H1 (cell line): ENCODE data around the gene SECTM1. TPM values are rescaled to one million over a fixed set of nuclear protein-coding genes. Genes with fewer than 3 reads are reported as not detected.

Experiments used
- CTCF ChIA-PET: fragments of 300-600 bp; sonication (Branson Sonifier 250); formaldehyde crosslinking; loops from one replicate; lab custom pipeline; 2021; ENCODE audit not compliant: partially characterized antibody; lab: Charles Lee
- POLR2A ChIA-PET: fragments of 300-600 bp; sonication (Branson Sonifier 250); formaldehyde crosslinking; loops from one replicate; lab custom pipeline; 2021; ENCODE audit warnings: inconsistent platforms; ENCODE audit not compliant: partially characterized antibody; lab: Charles Lee
- DNase-seq, 2 experiments: peaks; one replicate each; pipeline versions ENCODE4 v3.0.0 to v3.0.0-alpha.2; 2010 to 2022; ENCODE audit warnings: low spot score in 2 of 2, low read depth in 1 of 2, mixed read lengths in 1 of 2
- FAIRE-seq: peaks from 2 replicates; lab custom pipeline; 2011; peaks lifted over from hg19 to GRCh38; lab: Jason Lieb, UNC
- H2AFZ ChIP-seq: 2 replicates; pipeline ENCODE4 v1.8.1; 2012; ENCODE audit warnings: low read length, inconsistent platforms
- H2AK5ac ChIP-seq: 2 replicates; pipeline ENCODE4 v1.6.1; 2013; ENCODE audit warnings: low read depth, low read length
- H2BK120ac ChIP-seq: replicated peaks from 2 replicates; pipeline ENCODE3; 2013; ENCODE audit warnings: low read depth, low read length, inconsistent platforms
- H2BK12ac ChIP-seq: 2 replicates; pipeline ENCODE4 v1.6.1; 2013; ENCODE audit warnings: low read depth, low read length
- H2BK15ac ChIP-seq: 2 replicates; pipeline ENCODE4 v1.6.1; 2013; ENCODE audit warnings: low read length
- H2BK20ac ChIP-seq: 2 replicates; pipeline ENCODE4 v1.6.1; 2013; ENCODE audit warnings: low read length
- H2BK5ac ChIP-seq: 2 replicates; pipeline ENCODE4 v1.6.1; 2013; ENCODE audit warnings: low read depth, low read length
- H3K14ac ChIP-seq: 2 replicates; pipeline ENCODE4 v1.6.1; 2013; ENCODE audit warnings: inconsistent platforms; ENCODE audit not compliant: insufficient read length
- H3K18ac ChIP-seq: 2 replicates; pipeline ENCODE4 v1.6.1; 2013; ENCODE audit warnings: low read length; ENCODE audit errors: extremely low read depth
- H3K23ac ChIP-seq: 2 replicates; pipeline ENCODE4 v1.6.1; 2013; ENCODE audit warnings: inconsistent platforms; ENCODE audit not compliant: insufficient read length
- H3K23me2 ChIP-seq: 2 replicates; pipeline ENCODE4 v1.6.1; 2013; ENCODE audit warnings: low read depth, low read length
- H3K27ac ChIP-seq: 2 replicates; pipeline ENCODE4 v1.6.1; 2011; ENCODE audit warnings: low read depth, low read length, inconsistent platforms
- H3K27me3 ChIP-seq, 4 experiments: replicated peaks in 1 of 4; 1 replicate in 1 of 4; 2 replicates in 3 of 4; pipeline versions ENCODE4 v1.6.1 to v1.8.1; 2011 to 2013; ENCODE audit warnings: low read length in 3 of 4, mild to moderate bottlenecking in 3 of 4, inconsistent platforms in 2 of 4, mixed read lengths in 2 of 4, moderate library complexity in 1 of 4; ENCODE audit not compliant: control insufficient read depth in 3 of 4, insufficient read depth in 3 of 4; ENCODE audit errors: extremely low read depth in 1 of 4
- H3K36me3 ChIP-seq, 4 experiments: 2 replicates each; pipeline versions ENCODE4 v1.6.1 to v1.8.1; 2011 to 2013; ENCODE audit warnings: mild to moderate bottlenecking in 4 of 4, low read length in 3 of 4, moderate library complexity in 2 of 4, control low read depth in 1 of 4, inconsistent platforms in 1 of 4; ENCODE audit not compliant: insufficient read depth in 4 of 4, control insufficient read depth in 2 of 4
- H3K4ac ChIP-seq: replicated peaks from 2 replicates; pipeline ENCODE3; 2013; ENCODE audit warnings: low read length, low read depth, mixed read lengths, inconsistent platforms; ENCODE audit not compliant: insufficient read length
- H3K4me1 ChIP-seq, 4 experiments: replicated peaks in 1 of 4; 1 replicate in 1 of 4; 2 replicates in 3 of 4; pipeline versions ENCODE4 v1.6.1 to v1.8.1; 2011 to 2013; ENCODE audit warnings: low read length in 3 of 4, inconsistent platforms in 2 of 4, mixed read lengths in 1 of 4; ENCODE audit not compliant: insufficient read depth in 4 of 4, control insufficient read depth in 3 of 4
- H3K4me2 ChIP-seq, 2 experiments: 2 replicates each; pipeline versions ENCODE4 v1.6.1 to v1.8.1; 2011 to 2013; ENCODE audit warnings: low read depth in 2 of 2, low read length in 2 of 2, control low read depth in 1 of 2, inconsistent platforms in 1 of 2, mild to moderate bottlenecking in 1 of 2; ENCODE audit not compliant: insufficient read depth in 1 of 2
- H3K4me3 ChIP-seq, 4 experiments: fragments of 200-600, 300-600 bp in 1 of 4; sonication (generic), shearing (Covaris generic), sonication (Bioruptor Twin) in 1 of 4; 2 replicates each; pipeline versions ENCODE4 v1.5.1 to v1.8.1; 2011 to 2016; ENCODE audit warnings: low read length in 4 of 4, low read depth in 3 of 4, control low read depth in 2 of 4, inconsistent platforms in 2 of 4, mild to moderate bottlenecking in 2 of 4, mixed read lengths in 1 of 4, moderate library complexity in 1 of 4; ENCODE audit not compliant: insufficient read depth in 2 of 4; ENCODE audit errors: extremely low read depth in 1 of 4
- H3K56ac ChIP-seq: replicated peaks from 2 replicates; pipeline ENCODE3; 2013; ENCODE audit warnings: low read depth, mild to moderate bottlenecking, mixed read lengths, low read length, inconsistent platforms; ENCODE audit not compliant: insufficient read length
- H3K79me1 ChIP-seq: 2 replicates; pipeline ENCODE4 v1.6.1; 2013; ENCODE audit warnings: low read depth, low read length, control low read depth
- H3K79me2 ChIP-seq, 2 experiments: 2 replicates each; pipeline versions ENCODE4 v1.6.1 to v1.8.1; 2012 to 2013; ENCODE audit warnings: low read length in 2 of 2, mild to moderate bottlenecking in 2 of 2, inconsistent platforms in 1 of 2; ENCODE audit not compliant: insufficient read depth in 2 of 2, control insufficient read depth in 1 of 2
- H3K9ac ChIP-seq, 4 experiments: replicated peaks in 1 of 4; 1 replicate in 1 of 4; 2 replicates in 3 of 4; pipeline versions ENCODE4 v1.6.1 to v1.8.1; 2011 to 2013; ENCODE audit warnings: low read depth in 3 of 4, low read length in 3 of 4, control low read depth in 2 of 4, mild to moderate bottlenecking in 2 of 4, moderate library complexity in 2 of 4, inconsistent platforms in 1 of 4; ENCODE audit errors: extremely low read depth in 1 of 4
- H3K9me3 ChIP-seq, 2 experiments: 2 replicates each; pipeline versions ENCODE4 v1.6.1 to v1.8.1; 2012 to 2013; ENCODE audit warnings: mild to moderate bottlenecking in 2 of 2, moderate library complexity in 2 of 2, control low read depth in 1 of 2, inconsistent platforms in 1 of 2, low read depth in 1 of 2, low read length in 1 of 2, mixed read lengths in 1 of 2; ENCODE audit not compliant: insufficient read depth in 2 of 2
- H4K20me1 ChIP-seq, 2 experiments: replicated peaks in 1 of 2; 2 replicates each; pipeline versions ENCODE3 to v1.8.1; 2011 to 2013; ENCODE audit warnings: inconsistent platforms in 2 of 2, low read length in 2 of 2, mild to moderate bottlenecking in 1 of 2; ENCODE audit not compliant: insufficient read depth in 2 of 2, control insufficient read depth in 1 of 2
- H4K5ac ChIP-seq: 2 replicates; pipeline ENCODE4 v1.6.1; 2013; ENCODE audit warnings: low read length, low read depth, mixed read lengths, inconsistent platforms; ENCODE audit not compliant: insufficient read length
- H4K8ac ChIP-seq: 2 replicates; pipeline ENCODE4 v1.8.0; 2013; ENCODE audit warnings: mild to moderate bottlenecking, moderate library complexity, low read length, inconsistent platforms; ENCODE audit not compliant: insufficient read depth; ENCODE audit errors: extremely low read depth
- H4K91ac ChIP-seq: replicated peaks from 2 replicates; pipeline ENCODE3; 2013; ENCODE audit warnings: low read length, mixed read lengths, inconsistent platforms; ENCODE audit not compliant: insufficient read length
- CREB1 ChIP-seq: IDR thresholded peaks from 2 replicates; pipeline ENCODE4 v1.6.1; 2012; ENCODE audit warnings: inconsistent platforms
- EZH2 ChIP-seq: fragments of 200-600 bp; sonication (generic); IDR thresholded peaks from 2 replicates; pipeline ENCODE4 v1.7.1; 2012; ENCODE audit warnings: low read depth, mild to moderate bottlenecking, moderate library complexity, low read length, inconsistent platforms; ENCODE audit not compliant: severe bottlenecking
- HDAC2 ChIP-seq, 2 experiments: fragments of 300-600 bp in 1 of 2; sonication (generic) in 1 of 2; IDR thresholded peaks; 2 replicates each; pipeline ENCODE4 v1.6.1; 2011 to 2012; ENCODE audit warnings: low read depth in 2 of 2, low read length in 2 of 2, mild to moderate bottlenecking in 2 of 2, moderate library complexity in 2 of 2, borderline replicate concordance in 1 of 2, inconsistent platforms in 1 of 2
- MAFK ChIP-seq: IDR thresholded peaks from 2 replicates; pipeline ENCODE4 v1.6.1; 2012; ENCODE audit warnings: low read depth, mild to moderate bottlenecking, improper control_type of control experiment, low read length
- NANOG ChIP-seq: IDR thresholded peaks from 2 replicates; pipeline ENCODE4 v1.6.1; 2011; ENCODE audit warnings: low read length, low read depth, mild to moderate bottlenecking, inconsistent platforms; ENCODE audit not compliant: insufficient read depth, poor library complexity, severe bottlenecking
- NRF1 ChIP-seq: IDR thresholded peaks from 2 replicates; pipeline ENCODE4 v1.6.1; 2011; ENCODE audit warnings: mild to moderate bottlenecking, low read depth, low read length, improper control_type of control experiment
- RAD21 ChIP-seq, 2 experiments: IDR thresholded peaks in 1 of 2; conservative IDR thresholded peaks in 1 of 2; 2 replicates each; pipeline ENCODE4 v1.6.1; 2011; ENCODE audit warnings: low read depth in 2 of 2, low read length in 2 of 2, improper control_type of control experiment in 1 of 2, inconsistent platforms in 1 of 2, mild to moderate bottlenecking in 1 of 2, moderate library complexity in 1 of 2
- RFX5 ChIP-seq: IDR thresholded peaks from 2 replicates; pipeline ENCODE4 v1.6.1; 2011; ENCODE audit warnings: low read depth, low read length, improper control_type of control experiment, borderline replicate concordance
- RNF2 ChIP-seq: fragments of 200-900, 300-1000 bp; sonication (generic); IDR thresholded peaks from 2 replicates; pipeline ENCODE4 v1.7.1; 2016; ENCODE audit warnings: borderline replicate concordance, low read depth, mild to moderate bottlenecking, antibody characterized with exemption, low read length; ENCODE audit not compliant: poor library complexity, severe bottlenecking; ENCODE audit errors: missing control alignments
- SIX5 ChIP-seq: IDR thresholded peaks from 2 replicates; pipeline ENCODE4 v1.6.1; 2011; ENCODE audit warnings: mild to moderate bottlenecking, low read depth, low read length
- TAF7 ChIP-seq: optimal IDR thresholded peaks from 2 replicates; pipeline ENCODE3; 2011; ENCODE audit warnings: low read depth, mild to moderate bottlenecking, inconsistent platforms, low read length, moderate library complexity, borderline replicate concordance
- ZNF274 ChIP-seq: IDR thresholded peaks from 2 replicates; pipeline ENCODE4 v1.7.0; 2012; ENCODE audit warnings: low read length, borderline replicate concordance; ENCODE audit errors: extremely low read depth
- WGBS, 2 experiments: shearing (Covaris generic) in 1 of 2; methylation state at CpG; one replicate each; pipeline versions ENCODE4 v1.1.6 to v1.1.7; 2013 to 2015; ENCODE audit warnings: low lambda C conversion rate in 2 of 2, mixed read lengths in 2 of 2, inconsistent platforms in 1 of 2, low coverage in 1 of 2, missing lambda C conversion rate in 1 of 2; ENCODE audit not compliant: insufficient replicate concordance in 2 of 2, insufficient coverage in 1 of 2, insufficient read length in 1 of 2; ENCODE audit errors: extremely low coverage in 1 of 2, missing lambda C conversion rate in 1 of 2; 5-methylcytosine and 5-hydroxymethylcytosine counted together
- polyA plus RNA-seq, 7 experiments: library from polyadenylated mRNA; depleted of rRNA in 3 of 7; stranded (reverse) in 5 of 7; unstranded in 2 of 7; fragments of >200 nt in 5 of 7; fragments of 200-250 nt in 2 of 7; gene quantifications; 1 replicate in 5 of 7; 2 replicates in 1 of 7; 4 replicates in 1 of 7; pipeline versions ENCODE4 v1.2.1 to v1.2.3, GENCODE V29; 2011 to 2013; ENCODE audit warnings: missing spikeins in 2 of 7, mixed read lengths in 2 of 7
- total RNA-seq: library from RNA; stranded (reverse); fragmentation: NEBNext Ultra II Directional; extraction: Animal tissue kit (Norgen Biotek cat#: 25700); gene quantifications from 2 replicates; pipeline ENCODE4 v1.2.1, GENCODE V29; 2021

The SECTM1 gene
- total and polyA plus RNA-seq, 2 of the 8 experiments (the other 6 are each of a cell fraction or from before 2014, with no cell fraction given), result 0.20 to 0.65 TPM

DNA sequence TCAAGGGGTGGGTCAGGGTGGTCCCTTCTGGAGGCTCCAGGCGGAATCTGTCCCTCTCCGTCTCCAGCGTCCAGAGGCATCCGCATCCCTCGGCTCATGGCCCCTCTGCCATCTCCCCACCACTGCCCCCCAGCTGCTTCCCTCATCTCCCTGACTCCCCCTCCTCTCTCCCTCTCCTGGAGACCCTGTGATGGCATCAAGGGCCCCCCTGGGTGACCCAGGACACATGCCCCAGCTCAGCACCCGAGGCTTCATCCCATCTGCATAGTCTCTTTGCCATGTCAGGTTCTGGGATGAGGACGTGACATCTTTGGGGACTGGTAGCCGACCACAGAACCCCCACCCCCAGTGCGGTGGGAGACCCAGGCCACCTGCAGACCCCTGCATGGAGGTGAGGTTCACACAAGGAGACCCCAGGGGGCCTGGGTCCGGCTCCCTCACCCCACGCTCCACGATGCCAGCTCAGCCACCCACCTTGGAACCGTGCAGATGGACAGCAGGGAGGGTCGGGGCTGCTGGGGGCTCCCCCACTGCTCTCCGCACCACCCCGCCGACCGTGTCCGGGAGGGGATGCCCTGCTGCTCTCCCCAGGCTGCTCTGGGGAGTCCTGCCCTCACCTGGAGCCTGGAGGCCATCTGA lies 3.8 kb downstream of the SECTM1 start:
- Histone ChIP-seq H3K4ac (no peak overlapping the region), H3K27ac (no peak overlapping the region), H3K27me3 (peaks cover 26 to 44% (median 40%) of the 10 kb centered on the region in 4 experiments), H2AK5ac (no peak overlapping the region), H4K5ac (no peak overlapping the region), H3K79me2 (no peaks in the 10 kb centered on the region), H2BK20ac (no peak overlapping the region), H2BK120ac (no peak overlapping the region), H3K9me3 (no peaks in the 10 kb centered on the region), H3K23ac (no peak overlapping the region), H2BK5ac (no peak overlapping the region), H4K20me1 (peaks cover 0 to 3% of the 10 kb centered on the region in 2 experiments), H3K79me1 (no peaks in the 10 kb centered on the region), H3K9ac (no peak overlapping the region), H3K4me2 (no peak overlapping the region), H4K8ac (no peak overlapping the region), H4K91ac (no peak overlapping the region), H3K18ac (no peak overlapping the region), H2AFZ (no peak overlapping the region), H3K36me3 (no peaks in the 10 kb centered on the region), H3K4me3 (no peak overlapping the region), H3K56ac (no peak overlapping the region), H2BK12ac (no peak overlapping the region), H3K4me1 (peaks cover 0 to 33% (median 21%) of the 10 kb centered on the region in 4 experiments; a peak in 6 of 7 replicates), H3K14ac (no peak overlapping the region), H3K23me2 (peaks cover 8% of the 10 kb centered on the region), H2BK15ac (no peak overlapping the region)
- DNase-seq, result no peak
- CTCF ChIA-PET, result interaction anchor here (0.6 to 1.9 kb wide), 3 partner anchors 8 to 78 kb away, joined by 4 to 9 read pairs (median 5); no protein-coding TSS in a partner anchor
- WGBS, 2 experiments, result 91% methylated on average over 16 of the region's 19 CpGs; no CpG with 5 or more reads in 1 of the 2 experiments
- FAIRE-seq, result no peak
- POLR2A ChIA-PET, result no interaction called here
- TF ChIP-seq CREB1 (no peak), NANOG (no peak), SIX5 (no peak), RNF2 (no peak), EZH2 (no peak), RFX5 (no peak), MAFK (no peak), NRF1 (no peak), RAD21 (IDR thresholded peaks at IDR 0.05 in 1 of 2, conservative IDR thresholded peaks at IDR 0.05 in 1 of 2; ENCODE audit: low read depth in 2 of 2, low read length in 2 of 2) (no peak), HDAC2 (IDR thresholded peaks at IDR 0.05; ENCODE audit: borderline replicate concordance in 1 of 2, low read depth in 2 of 2, low read length in 2 of 2) (no peak), TAF7 (no peak), ZNF274 (no peak)
